ENCODE measurements around the gene BCAS3. TPM values are rescaled to one million over a fixed set of nuclear protein-coding genes. Genes with fewer than 3 reads are reported as not detected.

The BCAS3 gene
- polyA plus RNA-seq, 1 experiment, result 17.5 TPM

- H3K4me3 ChIP-seq (ENCODE audit: low read depth, low read length), result peak overlapping the region; percentile 21
- no peaks in the 10 kb centered on the region for H3K9me3 ChIP-seq (ENCODE audit: control insufficient read depth, insufficient read depth, low read length)
- H3K27ac ChIP-seq (ENCODE audit: low read depth, low read length), result peak overlapping the region; percentile 77
- ChIA-PET CTCF (interaction anchor here (0.6 to 1.3 kb wide), 2 partner anchors 106 to 189 kb away, joined by 3 read pairs; no protein-coding TSS in a partner anchor), POLR2A (interaction anchor here (0.7 to 5.8 kb wide), 12 partner anchors 17 to 198 kb away, joined by 3 to 31 read pairs (median 5); partner anchors contain the start of gene TBX2)
- no peaks in the 10 kb centered on the region for H3K27me3 ChIP-seq (ENCODE audit: control insufficient read depth, insufficient read depth, low read length)
- TF ChIP-seq, protein P1, sequence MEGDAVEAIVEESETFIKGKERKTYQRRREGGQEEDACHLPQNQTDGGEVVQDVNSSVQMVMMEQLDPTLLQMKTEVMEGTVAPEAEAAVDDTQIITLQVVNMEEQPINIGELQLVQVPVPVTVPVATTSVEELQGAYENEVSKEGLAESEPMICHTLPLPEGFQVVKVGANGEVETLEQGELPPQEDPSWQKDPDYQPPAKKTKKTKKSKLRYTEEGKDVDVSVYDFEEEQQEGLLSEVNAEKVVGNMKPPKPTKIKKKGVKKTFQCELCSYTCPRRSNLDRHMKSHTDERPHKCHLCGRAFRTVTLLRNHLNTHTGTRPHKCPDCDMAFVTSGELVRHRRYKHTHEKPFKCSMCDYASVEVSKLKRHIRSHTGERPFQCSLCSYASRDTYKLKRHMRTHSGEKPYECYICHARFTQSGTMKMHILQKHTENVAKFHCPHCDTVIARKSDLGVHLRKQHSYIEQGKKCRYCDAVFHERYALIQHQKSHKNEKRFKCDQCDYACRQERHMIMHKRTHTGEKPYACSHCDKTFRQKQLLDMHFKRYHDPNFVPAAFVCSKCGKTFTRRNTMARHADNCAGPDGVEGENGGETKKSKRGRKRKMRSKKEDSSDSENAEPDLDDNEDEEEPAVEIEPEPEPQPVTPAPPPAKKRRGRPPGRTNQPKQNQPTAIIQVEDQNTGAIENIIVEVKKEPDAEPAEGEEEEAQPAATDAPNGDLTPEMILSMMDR (IDR thresholded peaks at IDR 0.05; ENCODE audit: low read depth, low read length), result no peak
- DNase-seq (ENCODE audit: low read depth, low spot score), result peak; percentile 97
Measured at GRCh38 chr17:61201211-61201610, 523.6 kb downstream of the BCAS3 start.

GRCh38 chr17:61202564-61202963 is 524.9 kb downstream of the BCAS3 start:
- Histone ChIP-seq H3K4me3 (ENCODE audit: low read depth, low read length) (no peak overlapping the region), H3K27ac (ENCODE audit: low read depth, low read length) (no peak overlapping the region), H3K27me3 (ENCODE audit: control insufficient read depth, insufficient read depth, low read length) (no peaks in the 10 kb centered on the region), H3K9me3 (ENCODE audit: control insufficient read depth, insufficient read depth, low read length) (no peaks in the 10 kb centered on the region)
- ChIA-PET CTCF (interaction anchor here (0.5 to 1.3 kb wide), 6 partner anchors 43 to 447 kb away, joined by 3 to 11 read pairs (median 3); no protein-coding TSS in a partner anchor), POLR2A (interaction anchor here (1.5 to 5.8 kb wide), 4 partner anchors 16 to 197 kb away, joined by 6 to 31 read pairs (median 11); partner anchors contain the start of gene TBX2)
- TF ChIP-seq, protein P1 (IDR thresholded peaks at IDR 0.05; ENCODE audit: low read depth, low read length), result no peak
- peak; percentile 16 for DNase-seq (ENCODE audit: low read depth, low spot score)

DNA sequence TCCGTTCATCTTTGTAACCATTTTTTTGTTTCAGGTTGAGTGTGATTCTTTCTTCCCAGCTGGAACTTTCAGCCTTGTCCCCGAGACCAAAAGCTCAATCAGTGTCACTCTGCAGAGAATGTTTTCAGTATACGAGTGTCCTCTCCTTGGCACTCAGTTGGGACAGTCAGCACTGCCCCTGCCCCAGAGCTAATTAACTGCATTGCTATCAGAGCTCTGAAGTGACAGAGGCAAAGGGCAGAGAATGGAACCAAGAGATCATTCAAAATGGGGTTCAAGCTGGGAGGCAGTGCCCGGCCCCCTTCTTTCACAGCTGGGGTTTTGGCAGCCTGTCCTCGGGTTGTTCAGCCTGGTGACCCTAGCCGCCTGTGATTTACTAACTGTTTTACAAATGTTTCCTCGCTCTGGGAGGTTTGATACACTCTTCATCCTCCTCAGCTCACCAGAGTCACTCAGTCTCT is 526.0 kb downstream of the BCAS3 start:
- H3K4me3 ChIP-seq (ENCODE audit: low read depth, low read length), result no peak overlapping the region
- no peaks in the 10 kb centered on the region for H3K9me3 ChIP-seq (ENCODE audit: control insufficient read depth, insufficient read depth, low read length)
- H3K27ac ChIP-seq (ENCODE audit: low read depth, low read length), result peak overlapping the region; percentile 67
- no peak for DNase-seq (ENCODE audit: low read depth, low spot score)
- H3K27me3 ChIP-seq (ENCODE audit: control insufficient read depth, insufficient read depth, low read length), result no peaks in the 10 kb centered on the region
- ChIA-PET POLR2A (interaction anchor here (0.6 to 5.8 kb wide), 5 partner anchors 15 to 195 kb away, joined by 4 to 31 read pairs (median 6); partner anchors contain the start of gene TBX2), CTCF (no interaction called here)
- TF ChIP-seq, protein P1 (IDR thresholded peaks at IDR 0.05; ENCODE audit: low read depth, low read length), result no peak

DNA sequence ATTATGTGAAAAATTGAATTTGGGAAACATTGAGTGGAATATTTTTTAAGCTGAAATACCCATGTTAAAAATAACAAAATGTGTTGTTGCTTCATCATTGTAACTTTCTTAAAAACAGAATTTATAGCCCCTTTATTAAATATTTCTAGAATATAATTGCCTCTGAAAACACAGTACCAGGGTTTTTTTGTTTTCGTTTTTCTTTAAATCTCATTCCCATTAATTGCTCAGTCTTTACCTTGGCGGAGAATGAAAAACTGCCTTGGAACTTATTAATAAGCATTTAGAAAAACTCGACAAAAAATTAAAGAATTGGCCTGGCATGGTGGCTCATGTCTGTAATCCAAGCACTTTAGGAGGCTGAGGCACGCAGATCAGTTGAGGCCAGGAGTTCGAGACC is 526.8 kb downstream of the BCAS3 start:
- ChIA-PET POLR2A (interaction anchor here (0.6 kb wide), 1 partner anchor 203 kb away, joined by 3 read pairs; no protein-coding TSS in a partner anchor), CTCF (interaction anchor here (2.0 kb wide), 1 partner anchor 203 kb away, joined by 6 read pairs; no protein-coding TSS in a partner anchor)
- H3K27me3 ChIP-seq (ENCODE audit: control insufficient read depth, insufficient read depth, low read length), result no peaks in the 10 kb centered on the region
- no peaks in the 10 kb centered on the region for H3K9me3 ChIP-seq (ENCODE audit: control insufficient read depth, insufficient read depth, low read length)
- no peak overlapping the region for H3K27ac ChIP-seq (ENCODE audit: low read depth, low read length)
- no peak overlapping the region for H3K4me3 ChIP-seq (ENCODE audit: low read depth, low read length)
- no peak for DNase-seq (ENCODE audit: low read depth, low spot score)
- TF ChIP-seq, protein P1 (IDR thresholded peaks at IDR 0.05; ENCODE audit: low read depth, low read length), result no peak

DNA sequence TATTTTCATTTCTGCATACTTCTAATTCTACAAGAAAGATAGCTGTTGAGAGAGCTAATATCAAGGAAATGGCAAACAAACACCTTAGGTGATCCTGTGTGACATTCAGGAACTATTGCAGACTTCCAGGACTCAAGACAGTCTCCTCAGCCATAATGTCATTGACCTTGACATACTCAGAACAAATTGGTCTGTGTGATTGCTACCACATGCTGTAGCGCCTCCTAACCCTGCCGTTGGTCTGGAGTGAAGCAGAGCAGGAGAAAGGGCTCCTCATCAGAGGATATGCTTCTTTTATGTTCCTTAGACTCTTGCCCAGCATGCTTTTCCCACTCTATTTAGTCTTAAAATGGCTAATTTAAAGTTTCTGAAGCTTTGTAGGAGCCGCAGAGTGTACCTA is 527.8 kb downstream of the BCAS3 start:
- DNase-seq (ENCODE audit: low read depth, low spot score), result no peak
- Histone ChIP-seq H3K9me3 (ENCODE audit: control insufficient read depth, insufficient read depth, low read length) (no peaks in the 10 kb centered on the region), H3K4me3 (ENCODE audit: low read depth, low read length) (no peak overlapping the region), H3K27me3 (ENCODE audit: control insufficient read depth, insufficient read depth, low read length) (no peaks in the 10 kb centered on the region), H3K27ac (ENCODE audit: low read depth, low read length) (no peak overlapping the region)
- POLR2A ChIA-PET, result no interaction called here
- TF ChIP-seq, protein P1 (IDR thresholded peaks at IDR 0.05; ENCODE audit: low read depth, low read length), result no peak
- CTCF ChIA-PET, result interaction anchor here (2.0 kb wide), 1 partner anchor 204 kb away, joined by 6 read pairs; no protein-coding TSS in a partner anchor
